ENCODE measurements around the gene TREML4.

- no peak for TF ChIP-seq CTCF (conservative IDR thresholded peaks at IDR 0.05; ENCODE audit: low read depth, low read length)
- TF ChIP-seq SMC3 (IDR thresholded peaks at IDR 0.05; ENCODE audit: low read depth, low read length) = no peak
- no peak for TF ChIP-seq POLR2A (IDR thresholded peaks at IDR 0.05; ENCODE audit: low read depth, low read length)
- no peak for TF ChIP-seq ELK1 (IDR thresholded peaks at IDR 0.05; ENCODE audit: borderline replicate concordance, low read depth, low read length)
- no peak for TF ChIP-seq RAD21 (IDR thresholded peaks at IDR 0.05; ENCODE audit: low read length)
- TF ChIP-seq CEBPB (IDR thresholded peaks at IDR 0.05; ENCODE audit: low read depth, low read length) = no peak
- no peak for TF ChIP-seq MXI1 (IDR thresholded peaks at IDR 0.05; ENCODE audit: borderline replicate concordance, low read depth, low read length)
- no peak for TF ChIP-seq RCOR1 (IDR thresholded peaks at IDR 0.05; ENCODE audit: insufficient replicate concordance, low read length)
- no peak for TF ChIP-seq RFX5 (IDR thresholded peaks at IDR 0.05; ENCODE audit: low read depth, low read length)
- TF ChIP-seq MAZ (IDR thresholded peaks at IDR 0.05; ENCODE audit: borderline replicate concordance, low read depth, low read length) = no peak
- no peak for TF ChIP-seq FOS (IDR thresholded peaks at IDR 0.05; ENCODE audit: low read depth, low read length)
- TF ChIP-seq BHLHE40 (IDR thresholded peaks at IDR 0.05; ENCODE audit: low read depth, low read length) = no peak
Measured at GRCh38 chr6:41214559-41215238, 13.4 kb upstream of the TREML4 start.
